Measurements from ENCODE around the gene CIDEC.

GRCh38 chr3:9903238-9903624 is 23.2 kb upstream of the CIDEC start:
- TF ChIP-seq CTCF (IDR thresholded peaks at IDR 0.05) = no peak
- no peak for TF ChIP-seq POLR2A (IDR thresholded peaks at IDR 0.05)

All from Peyer's patch (tissue), 4 donors.